WTC11 (cell line): ENCODE measurements around the gene SLC36A1. TPM values are rescaled to one million over a fixed set of nuclear protein-coding genes. Genes with fewer than 3 reads are reported as not detected.

Experiments used
- ATAC-seq: fragments of 200-7000 bp; cut with Tn5 transposase; 2 replicates; pipeline ENCODE4 v1.10.0; 2021; ENCODE audit warnings: mild to moderate bottlenecking, moderate library complexity
- CTCF ChIA-PET: fragments of 300-600 bp; sonication (Branson Sonifier 250); formaldehyde crosslinking; loops from one replicate; lab custom pipeline; 2021; ENCODE audit warnings: antibody characterized with exemption; lab: Charles Lee
- POLR2A ChIA-PET: fragments of 350-600 bp; sonication (Branson Sonifier 250); formaldehyde crosslinking; loops from one replicate; lab custom pipeline; 2021; ENCODE audit warnings: antibody characterized with exemption; lab: Charles Lee
- DNase-seq: peaks from one replicate; pipeline ENCODE4 v3.0.0; 2021; ENCODE audit warnings: low spot score
- H3K27ac Mint-ChIP-seq: 2 replicates; pipeline ENCODE4 v1.8.0; 2021; ENCODE audit warnings: mixed read lengths
- H3K27me3 Mint-ChIP-seq: 2 replicates; pipeline ENCODE4 v1.8.0; 2021; ENCODE audit warnings: low read depth, mild to moderate bottlenecking, moderate library complexity, mixed read lengths
- H3K36me3 Mint-ChIP-seq: 2 replicates; pipeline ENCODE4 v1.8.0; 2021; ENCODE audit warnings: mixed read lengths
- H3K4me1 Mint-ChIP-seq: 2 replicates; pipeline ENCODE4 v1.8.0; 2022; ENCODE audit warnings: mixed read lengths
- H3K4me3 Mint-ChIP-seq: 2 replicates; pipeline ENCODE4 v1.8.0; 2021; ENCODE audit warnings: mild to moderate bottlenecking, moderate library complexity, mixed read lengths
- H3K9me3 Mint-ChIP-seq: 2 replicates; pipeline ENCODE4 v1.8.0; 2021; ENCODE audit warnings: mixed read lengths
- CREM ChIP-seq: sonication (generic); formaldehyde crosslinking; IDR thresholded peaks from 2 replicates; pipeline ENCODE4 v1.8.1; 2022; ENCODE audit warnings: mild to moderate bottlenecking, missing genetic modification reagents, moderate library complexity
- GRHL2 ChIP-seq: fragments of 250-450 bp; sonication (Bioruptor Pico); IDR thresholded peaks from 2 replicates; pipeline ENCODE4 v1.8.0; 2022; ENCODE audit warnings: mild to moderate bottlenecking, moderate library complexity; ENCODE audit not compliant: insufficient replicate concordance, severe bottlenecking
- IRF2 ChIP-seq: sonication (generic); formaldehyde crosslinking; IDR thresholded peaks from 2 replicates; pipeline ENCODE4 v1.8.0; 2022; ENCODE audit warnings: low read depth, missing genetic modification reagents, borderline replicate concordance
- NFE2L1 ChIP-seq: sonication (generic); formaldehyde crosslinking; IDR thresholded peaks from 2 replicates; pipeline ENCODE4 v1.8.1; 2023; ENCODE audit warnings: missing genetic modification reagents
- NR2C2 ChIP-seq: sonication (generic); formaldehyde crosslinking; IDR thresholded peaks from 2 replicates; pipeline ENCODE4 v1.8.0; 2022; ENCODE audit warnings: mild to moderate bottlenecking, missing genetic modification reagents
- SOX15 ChIP-seq: fragments of 250-450 bp; sonication (Bioruptor Pico); IDR thresholded peaks from 2 replicates; pipeline ENCODE4 v1.9.0; 2021; ENCODE audit warnings: mild to moderate bottlenecking
- SP1 ChIP-seq: sonication (generic); formaldehyde crosslinking; conservative IDR thresholded peaks from 2 replicates; pipeline ENCODE4 v1.8.1; 2022; ENCODE audit warnings: missing genetic modification reagents
- ZBTB21 ChIP-seq: sonication (generic); formaldehyde crosslinking; IDR thresholded peaks from 2 replicates; pipeline ENCODE4 v1.8.1; 2023; ENCODE audit warnings: mild to moderate bottlenecking, missing genetic modification reagents, borderline replicate concordance
- ZNF423 ChIP-seq: fragments of 250-450 bp; sonication (Bioruptor Pico); IDR thresholded peaks from 2 replicates; pipeline ENCODE4 v2.1.2; 2022; ENCODE audit warnings: mild to moderate bottlenecking, moderate library complexity
- ZNF671 ChIP-seq: fragments of 250-450 bp; sonication (Bioruptor Pico); IDR thresholded peaks from 2 replicates; pipeline ENCODE4 v1.8.0; 2021; ENCODE audit warnings: mild to moderate bottlenecking
- total RNA-seq: library from RNA; stranded (reverse); gene quantifications from 3 replicates; pipeline ENCODE4 v1.2.3, GENCODE V29; 2021
- TF ChIP-seq, protein P1 (sequence below): fragments of 250-450 bp; sonication (Bioruptor Pico); IDR thresholded peaks from 2 replicates; pipeline ENCODE4 v2.1.2; 2022; ENCODE audit warnings: mild to moderate bottlenecking, moderate library complexity
- TF ChIP-seq, protein P2 (sequence below): sonication (generic); formaldehyde crosslinking; IDR thresholded peaks from 2 replicates; pipeline ENCODE4 v1.8.1; 2022; ENCODE audit warnings: low read depth, mild to moderate bottlenecking, moderate library complexity, missing genetic modification reagents, borderline replicate concordance
- TF ChIP-seq, protein P3 (sequence below): sonication (generic); formaldehyde crosslinking; IDR thresholded peaks from 2 replicates; pipeline ENCODE4 v1.8.1; 2023; ENCODE audit warnings: mild to moderate bottlenecking, missing genetic modification reagents
- TF ChIP-seq, protein P4 (sequence below): sonication (generic); formaldehyde crosslinking; IDR thresholded peaks from 2 replicates; pipeline ENCODE4 v1.8.1; 2023; ENCODE audit warnings: mild to moderate bottlenecking, missing genetic modification reagents, borderline replicate concordance
- TF ChIP-seq, protein P5 (sequence below): sonication (generic); formaldehyde crosslinking; IDR thresholded peaks from 2 replicates; pipeline ENCODE4 v1.8.1; 2023; ENCODE audit warnings: mild to moderate bottlenecking, missing genetic modification reagents
- TF ChIP-seq, protein P6 (sequence below): sonication (generic); formaldehyde crosslinking; IDR thresholded peaks from 2 replicates; pipeline ENCODE4 v1.8.0; 2022; ENCODE audit warnings: missing genetic modification reagents
- TF ChIP-seq, protein P7 (sequence below): fragments of 250-450 bp; sonication (Bioruptor Pico); IDR thresholded peaks from 2 replicates; pipeline ENCODE4 v1.9.0; 2021; ENCODE audit warnings: mild to moderate bottlenecking
- TF ChIP-seq, protein P8 (sequence below): sonication (generic); formaldehyde crosslinking; IDR thresholded peaks from 2 replicates; pipeline ENCODE4 v1.8.1; 2023; ENCODE audit warnings: mild to moderate bottlenecking, missing genetic modification reagents, moderate library complexity
- TF ChIP-seq, protein P9 (sequence below): sonication (generic); formaldehyde crosslinking; IDR thresholded peaks from 2 replicates; pipeline ENCODE4 v1.8.1; 2022; ENCODE audit warnings: low read depth, missing genetic modification reagents, borderline replicate concordance

Gene SLC36A1
- total RNA-seq, 1 experiment from 2014 or later, result 12.2 TPM

DNA sequence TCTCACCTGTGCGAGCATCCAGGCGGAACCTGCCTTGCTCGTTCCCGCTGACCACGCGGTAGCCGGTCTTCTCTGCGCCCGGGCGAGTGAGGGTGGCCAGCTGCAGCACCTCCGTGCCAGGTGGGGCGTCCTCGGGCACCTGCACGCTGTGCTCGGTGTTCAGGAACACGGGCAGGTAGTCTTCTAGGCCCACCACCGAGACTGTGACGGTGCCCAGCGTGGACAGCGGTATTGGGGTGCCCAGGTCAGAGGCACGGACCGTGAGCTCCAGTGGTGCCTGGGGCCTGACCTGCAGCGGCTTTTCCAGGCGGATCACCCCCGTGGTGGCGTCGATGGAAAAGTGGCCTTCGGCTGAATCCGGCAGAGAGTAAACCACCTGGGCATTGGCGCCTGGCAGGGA, 84.2 kb downstream of the SLC36A1 start:
- no peak for DNase-seq
- ChIA-PET CTCF (interaction anchor here (0.9 to 1.5 kb wide), 4 partner anchors 8 to 208 kb away, joined by 4 to 6 read pairs (median 5); no protein-coding TSS in a partner anchor), POLR2A (no interaction called here)
- no peak overlapping the region for H3K27ac Mint-ChIP-seq
- H3K4me1 Mint-ChIP-seq, result no peaks in the 10 kb centered on the region
- H3K4me3 Mint-ChIP-seq, result no peak overlapping the region
- H3K9me3 Mint-ChIP-seq, result no peaks in the 10 kb centered on the region
- no peaks in the 10 kb centered on the region for H3K36me3 Mint-ChIP-seq
- H3K27me3 Mint-ChIP-seq, result no peaks in the 10 kb centered on the region; the same call in 1 of the 2 replicates
- no peak; the same call in 1 of the 2 replicates for ATAC-seq
- TF ChIP-seq, protein P1, sequence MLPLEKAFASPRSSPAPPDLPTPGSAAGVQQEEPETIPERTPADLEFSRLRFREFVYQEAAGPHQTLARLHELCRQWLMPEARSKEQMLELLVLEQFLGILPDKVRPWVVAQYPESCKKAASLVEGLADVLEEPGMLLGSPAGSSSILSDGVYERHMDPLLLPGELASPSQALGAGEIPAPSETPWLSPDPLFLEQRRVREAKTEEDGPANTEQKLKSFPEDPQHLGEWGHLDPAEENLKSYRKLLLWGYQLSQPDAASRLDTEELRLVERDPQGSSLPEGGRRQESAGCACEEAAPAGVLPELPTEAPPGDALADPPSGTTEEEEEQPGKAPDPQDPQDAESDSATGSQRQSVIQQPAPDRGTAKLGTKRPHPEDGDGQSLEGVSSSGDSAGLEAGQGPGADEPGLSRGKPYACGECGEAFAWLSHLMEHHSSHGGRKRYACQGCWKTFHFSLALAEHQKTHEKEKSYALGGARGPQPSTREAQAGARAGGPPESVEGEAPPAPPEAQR (CRISPR knock-in tag), result no peak
- TF ChIP-seq ZBTB21 (CRISPR knock-in tag) (no peak), NFE2L1 (CRISPR knock-in tag) (no peak), GRHL2 (CRISPR knock-in tag) (no peak), ZNF423 (no peak), IRF2 (CRISPR knock-in tag) (no peak), SOX15 (CRISPR knock-in tag) (no peak), ZNF671 (CRISPR knock-in tag) (no peak), CREM (CRISPR knock-in tag) (no peak), NR2C2 (CRISPR knock-in tag) (no peak), SP1 (CRISPR knock-in tag) (no peak)
- TF ChIP-seq, protein P2, sequence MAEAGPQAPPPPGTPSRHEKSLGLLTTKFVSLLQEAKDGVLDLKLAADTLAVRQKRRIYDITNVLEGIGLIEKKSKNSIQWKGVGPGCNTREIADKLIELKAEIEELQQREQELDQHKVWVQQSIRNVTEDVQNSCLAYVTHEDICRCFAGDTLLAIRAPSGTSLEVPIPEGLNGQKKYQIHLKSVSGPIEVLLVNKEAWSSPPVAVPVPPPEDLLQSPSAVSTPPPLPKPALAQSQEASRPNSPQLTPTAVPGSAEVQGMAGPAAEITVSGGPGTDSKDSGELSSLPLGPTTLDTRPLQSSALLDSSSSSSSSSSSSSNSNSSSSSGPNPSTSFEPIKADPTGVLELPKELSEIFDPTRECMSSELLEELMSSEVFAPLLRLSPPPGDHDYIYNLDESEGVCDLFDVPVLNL (CRISPR knock-in tag), result no peak
- TF ChIP-seq, protein P3, sequence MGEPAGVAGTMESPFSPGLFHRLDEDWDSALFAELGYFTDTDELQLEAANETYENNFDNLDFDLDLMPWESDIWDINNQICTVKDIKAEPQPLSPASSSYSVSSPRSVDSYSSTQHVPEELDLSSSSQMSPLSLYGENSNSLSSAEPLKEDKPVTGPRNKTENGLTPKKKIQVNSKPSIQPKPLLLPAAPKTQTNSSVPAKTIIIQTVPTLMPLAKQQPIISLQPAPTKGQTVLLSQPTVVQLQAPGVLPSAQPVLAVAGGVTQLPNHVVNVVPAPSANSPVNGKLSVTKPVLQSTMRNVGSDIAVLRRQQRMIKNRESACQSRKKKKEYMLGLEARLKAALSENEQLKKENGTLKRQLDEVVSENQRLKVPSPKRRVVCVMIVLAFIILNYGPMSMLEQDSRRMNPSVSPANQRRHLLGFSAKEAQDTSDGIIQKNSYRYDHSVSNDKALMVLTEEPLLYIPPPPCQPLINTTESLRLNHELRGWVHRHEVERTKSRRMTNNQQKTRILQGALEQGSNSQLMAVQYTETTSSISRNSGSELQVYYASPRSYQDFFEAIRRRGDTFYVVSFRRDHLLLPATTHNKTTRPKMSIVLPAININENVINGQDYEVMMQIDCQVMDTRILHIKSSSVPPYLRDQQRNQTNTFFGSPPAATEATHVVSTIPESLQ, result no peak
- TF ChIP-seq, protein P4, sequence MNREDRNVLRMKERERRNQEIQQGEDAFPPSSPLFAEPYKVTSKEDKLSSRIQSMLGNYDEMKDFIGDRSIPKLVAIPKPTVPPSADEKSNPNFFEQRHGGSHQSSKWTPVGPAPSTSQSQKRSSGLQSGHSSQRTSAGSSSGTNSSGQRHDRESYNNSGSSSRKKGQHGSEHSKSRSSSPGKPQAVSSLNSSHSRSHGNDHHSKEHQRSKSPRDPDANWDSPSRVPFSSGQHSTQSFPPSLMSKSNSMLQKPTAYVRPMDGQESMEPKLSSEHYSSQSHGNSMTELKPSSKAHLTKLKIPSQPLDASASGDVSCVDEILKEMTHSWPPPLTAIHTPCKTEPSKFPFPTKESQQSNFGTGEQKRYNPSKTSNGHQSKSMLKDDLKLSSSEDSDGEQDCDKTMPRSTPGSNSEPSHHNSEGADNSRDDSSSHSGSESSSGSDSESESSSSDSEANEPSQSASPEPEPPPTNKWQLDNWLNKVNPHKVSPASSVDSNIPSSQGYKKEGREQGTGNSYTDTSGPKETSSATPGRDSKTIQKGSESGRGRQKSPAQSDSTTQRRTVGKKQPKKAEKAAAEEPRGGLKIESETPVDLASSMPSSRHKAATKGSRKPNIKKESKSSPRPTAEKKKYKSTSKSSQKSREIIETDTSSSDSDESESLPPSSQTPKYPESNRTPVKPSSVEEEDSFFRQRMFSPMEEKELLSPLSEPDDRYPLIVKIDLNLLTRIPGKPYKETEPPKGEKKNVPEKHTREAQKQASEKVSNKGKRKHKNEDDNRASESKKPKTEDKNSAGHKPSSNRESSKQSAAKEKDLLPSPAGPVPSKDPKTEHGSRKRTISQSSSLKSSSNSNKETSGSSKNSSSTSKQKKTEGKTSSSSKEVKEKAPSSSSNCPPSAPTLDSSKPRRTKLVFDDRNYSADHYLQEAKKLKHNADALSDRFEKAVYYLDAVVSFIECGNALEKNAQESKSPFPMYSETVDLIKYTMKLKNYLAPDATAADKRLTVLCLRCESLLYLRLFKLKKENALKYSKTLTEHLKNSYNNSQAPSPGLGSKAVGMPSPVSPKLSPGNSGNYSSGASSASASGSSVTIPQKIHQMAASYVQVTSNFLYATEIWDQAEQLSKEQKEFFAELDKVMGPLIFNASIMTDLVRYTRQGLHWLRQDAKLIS (CRISPR knock-in tag), result no peak
- TF ChIP-seq, protein P5, sequence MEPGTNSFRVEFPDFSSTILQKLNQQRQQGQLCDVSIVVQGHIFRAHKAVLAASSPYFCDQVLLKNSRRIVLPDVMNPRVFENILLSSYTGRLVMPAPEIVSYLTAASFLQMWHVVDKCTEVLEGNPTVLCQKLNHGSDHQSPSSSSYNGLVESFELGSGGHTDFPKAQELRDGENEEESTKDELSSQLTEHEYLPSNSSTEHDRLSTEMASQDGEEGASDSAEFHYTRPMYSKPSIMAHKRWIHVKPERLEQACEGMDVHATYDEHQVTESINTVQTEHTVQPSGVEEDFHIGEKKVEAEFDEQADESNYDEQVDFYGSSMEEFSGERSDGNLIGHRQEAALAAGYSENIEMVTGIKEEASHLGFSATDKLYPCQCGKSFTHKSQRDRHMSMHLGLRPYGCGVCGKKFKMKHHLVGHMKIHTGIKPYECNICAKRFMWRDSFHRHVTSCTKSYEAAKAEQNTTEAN (CRISPR knock-in tag), result no peak
- TF ChIP-seq, protein P6, sequence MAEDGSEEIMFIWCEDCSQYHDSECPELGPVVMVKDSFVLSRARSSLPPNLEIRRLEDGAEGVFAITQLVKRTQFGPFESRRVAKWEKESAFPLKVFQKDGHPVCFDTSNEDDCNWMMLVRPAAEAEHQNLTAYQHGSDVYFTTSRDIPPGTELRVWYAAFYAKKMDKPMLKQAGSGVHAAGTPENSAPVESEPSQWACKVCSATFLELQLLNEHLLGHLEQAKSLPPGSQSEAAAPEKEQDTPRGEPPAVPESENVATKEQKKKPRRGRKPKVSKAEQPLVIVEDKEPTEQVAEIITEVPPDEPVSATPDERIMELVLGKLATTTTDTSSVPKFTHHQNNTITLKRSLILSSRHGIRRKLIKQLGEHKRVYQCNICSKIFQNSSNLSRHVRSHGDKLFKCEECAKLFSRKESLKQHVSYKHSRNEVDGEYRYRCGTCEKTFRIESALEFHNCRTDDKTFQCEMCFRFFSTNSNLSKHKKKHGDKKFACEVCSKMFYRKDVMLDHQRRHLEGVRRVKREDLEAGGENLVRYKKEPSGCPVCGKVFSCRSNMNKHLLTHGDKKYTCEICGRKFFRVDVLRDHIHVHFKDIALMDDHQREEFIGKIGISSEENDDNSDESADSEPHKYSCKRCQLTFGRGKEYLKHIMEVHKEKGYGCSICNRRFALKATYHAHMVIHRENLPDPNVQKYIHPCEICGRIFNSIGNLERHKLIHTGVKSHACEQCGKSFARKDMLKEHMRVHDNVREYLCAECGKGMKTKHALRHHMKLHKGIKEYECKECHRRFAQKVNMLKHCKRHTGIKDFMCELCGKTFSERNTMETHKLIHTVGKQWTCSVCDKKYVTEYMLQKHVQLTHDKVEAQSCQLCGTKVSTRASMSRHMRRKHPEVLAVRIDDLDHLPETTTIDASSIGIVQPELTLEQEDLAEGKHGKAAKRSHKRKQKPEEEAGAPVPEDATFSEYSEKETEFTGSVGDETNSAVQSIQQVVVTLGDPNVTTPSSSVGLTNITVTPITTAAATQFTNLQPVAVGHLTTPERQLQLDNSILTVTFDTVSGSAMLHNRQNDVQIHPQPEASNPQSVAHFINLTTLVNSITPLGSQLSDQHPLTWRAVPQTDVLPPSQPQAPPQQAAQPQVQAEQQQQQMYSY (CRISPR knock-in tag), result no peak
- TF ChIP-seq, protein P7, sequence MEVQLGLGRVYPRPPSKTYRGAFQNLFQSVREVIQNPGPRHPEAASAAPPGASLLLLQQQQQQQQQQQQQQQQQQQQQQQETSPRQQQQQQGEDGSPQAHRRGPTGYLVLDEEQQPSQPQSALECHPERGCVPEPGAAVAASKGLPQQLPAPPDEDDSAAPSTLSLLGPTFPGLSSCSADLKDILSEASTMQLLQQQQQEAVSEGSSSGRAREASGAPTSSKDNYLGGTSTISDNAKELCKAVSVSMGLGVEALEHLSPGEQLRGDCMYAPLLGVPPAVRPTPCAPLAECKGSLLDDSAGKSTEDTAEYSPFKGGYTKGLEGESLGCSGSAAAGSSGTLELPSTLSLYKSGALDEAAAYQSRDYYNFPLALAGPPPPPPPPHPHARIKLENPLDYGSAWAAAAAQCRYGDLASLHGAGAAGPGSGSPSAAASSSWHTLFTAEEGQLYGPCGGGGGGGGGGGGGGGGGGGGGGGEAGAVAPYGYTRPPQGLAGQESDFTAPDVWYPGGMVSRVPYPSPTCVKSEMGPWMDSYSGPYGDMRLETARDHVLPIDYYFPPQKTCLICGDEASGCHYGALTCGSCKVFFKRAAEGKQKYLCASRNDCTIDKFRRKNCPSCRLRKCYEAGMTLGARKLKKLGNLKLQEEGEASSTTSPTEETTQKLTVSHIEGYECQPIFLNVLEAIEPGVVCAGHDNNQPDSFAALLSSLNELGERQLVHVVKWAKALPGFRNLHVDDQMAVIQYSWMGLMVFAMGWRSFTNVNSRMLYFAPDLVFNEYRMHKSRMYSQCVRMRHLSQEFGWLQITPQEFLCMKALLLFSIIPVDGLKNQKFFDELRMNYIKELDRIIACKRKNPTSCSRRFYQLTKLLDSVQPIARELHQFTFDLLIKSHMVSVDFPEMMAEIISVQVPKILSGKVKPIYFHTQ (CRISPR knock-in tag), result no peak
- TF ChIP-seq, protein P8, sequence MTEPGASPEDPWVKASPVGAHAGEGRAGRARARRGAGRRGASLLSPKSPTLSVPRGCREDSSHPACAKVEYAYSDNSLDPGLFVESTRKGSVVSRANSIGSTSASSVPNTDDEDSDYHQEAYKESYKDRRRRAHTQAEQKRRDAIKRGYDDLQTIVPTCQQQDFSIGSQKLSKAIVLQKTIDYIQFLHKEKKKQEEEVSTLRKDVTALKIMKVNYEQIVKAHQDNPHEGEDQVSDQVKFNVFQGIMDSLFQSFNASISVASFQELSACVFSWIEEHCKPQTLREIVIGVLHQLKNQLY (CRISPR knock-in tag), result no peak
- TF ChIP-seq, protein P9, sequence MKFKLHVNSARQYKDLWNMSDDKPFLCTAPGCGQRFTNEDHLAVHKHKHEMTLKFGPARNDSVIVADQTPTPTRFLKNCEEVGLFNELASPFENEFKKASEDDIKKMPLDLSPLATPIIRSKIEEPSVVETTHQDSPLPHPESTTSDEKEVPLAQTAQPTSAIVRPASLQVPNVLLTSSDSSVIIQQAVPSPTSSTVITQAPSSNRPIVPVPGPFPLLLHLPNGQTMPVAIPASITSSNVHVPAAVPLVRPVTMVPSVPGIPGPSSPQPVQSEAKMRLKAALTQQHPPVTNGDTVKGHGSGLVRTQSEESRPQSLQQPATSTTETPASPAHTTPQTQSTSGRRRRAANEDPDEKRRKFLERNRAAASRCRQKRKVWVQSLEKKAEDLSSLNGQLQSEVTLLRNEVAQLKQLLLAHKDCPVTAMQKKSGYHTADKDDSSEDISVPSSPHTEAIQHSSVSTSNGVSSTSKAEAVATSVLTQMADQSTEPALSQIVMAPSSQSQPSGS (CRISPR knock-in tag), result no peak
